Measurements from ENCODE around the gene EPB41L1. TPM values are rescaled to one million over a fixed set of nuclear protein-coding genes. Genes with fewer than 3 reads are reported as not detected.

The EPB41L1 gene
- polyA plus RNA-seq, 3 donors: 0.05 TPM; not detected in 2

- no peaks in the 10 kb centered on the region for H3K9me3 ChIP-seq (replicated peaks in 1 of 2; ENCODE audit: control insufficient read depth in 1 of 2, insufficient read depth in 1 of 2, low read length in 2 of 2)
- H3K4me1 ChIP-seq (ENCODE audit: control insufficient read depth in 1 of 2, insufficient read depth in 2 of 2, low read length in 2 of 2): peaks cover 2 to 4% of the 10 kb centered on the region in 2 donors
- H3K27ac Mint-ChIP-seq: peak overlapping the region in 1 of 7 donors; percentile 55
- H3K4me3 Mint-ChIP-seq: no peak overlapping the region
- WGBS (ENCODE audit: insufficient coverage): 2% methylated on average over 9 of the region's 11 CpGs
- H3K27me3 ChIP-seq (ENCODE audit: control insufficient read depth in 2 of 2, insufficient read depth in 2 of 2, low read length in 2 of 2): no peaks in the 10 kb centered on the region
- H3K4me1 Mint-ChIP-seq: peaks cover 5% of the 10 kb centered on the region
- no peak overlapping the region for H2AFZ ChIP-seq (ENCODE audit: insufficient read depth, low read depth, low read length, poor library complexity, severe bottlenecking)
- no peak overlapping the region for H3K4me2 ChIP-seq (replicated peaks; ENCODE audit: extremely low read depth, low read length, poor library complexity, severe bottlenecking)
- H3K4me3 ChIP-seq (replicated peaks in 1 of 3; ENCODE audit: low read depth in 2 of 3, low read length in 3 of 3): no peak overlapping the region
- H3K79me2 ChIP-seq (ENCODE audit: insufficient read depth, low read length): no peaks in the 10 kb centered on the region
- no peak for TF ChIP-seq CTCF (IDR thresholded peaks at IDR 0.05)
- H3K27me3 Mint-ChIP-seq (ENCODE audit: low read depth in 3 of 3): peaks cover 2 to 16% (median 7%) of the 10 kb centered on the region in 3 donors
- H4K20me1 ChIP-seq (ENCODE audit: insufficient read depth, low read length): no peaks in the 10 kb centered on the region
- H3K9ac ChIP-seq (ENCODE audit: insufficient read depth, low read length, poor library complexity, severe bottlenecking): peak overlapping the region; percentile 4
- H3K36me3 Mint-ChIP-seq: no peaks in the 10 kb centered on the region
- intact Hi-C loops (cut with micrococcal nuclease): no loop called here
- DNase-seq: peak; percentile 25 to 62 (median 26)
- H3K36me3 ChIP-seq (replicated peaks in 1 of 2; ENCODE audit: control insufficient read depth in 1 of 2, insufficient read depth in 2 of 2, low read length in 2 of 2): no peaks in the 10 kb centered on the region
- no peak overlapping the region for H3K27ac ChIP-seq (ENCODE audit: low read depth in 1 of 2, low read length in 2 of 2)
- no peaks in the 10 kb centered on the region for H3K9me3 Mint-ChIP-seq
Observed at GRCh38 chr20:36173451-36173933, 19.0 kb downstream of the EPB41L1 start.

GRCh38 chr20:36175016-36175415 lies 20.5 kb downstream of the EPB41L1 start:
- Histone ChIP-seq H3K9me3 (replicated peaks in 1 of 2; ENCODE audit: control insufficient read depth in 1 of 2, insufficient read depth in 1 of 2, low read length in 2 of 2) (no peaks in the 10 kb centered on the region), H3K9ac (ENCODE audit: insufficient read depth, low read length, poor library complexity, severe bottlenecking) (no peak overlapping the region), H3K27ac (ENCODE audit: low read depth in 1 of 2, low read length in 2 of 2) (no peak overlapping the region), H3K4me3 (replicated peaks in 1 of 3; ENCODE audit: low read depth in 2 of 3, low read length in 3 of 3) (no peak overlapping the region), H3K36me3 (replicated peaks in 1 of 2; ENCODE audit: control insufficient read depth in 1 of 2, insufficient read depth in 2 of 2, low read length in 2 of 2) (no peaks in the 10 kb centered on the region), H3K4me2 (replicated peaks; ENCODE audit: extremely low read depth, low read length, poor library complexity, severe bottlenecking) (no peak overlapping the region), H2AFZ (ENCODE audit: insufficient read depth, low read depth, low read length, poor library complexity, severe bottlenecking) (no peak overlapping the region), H4K20me1 (ENCODE audit: insufficient read depth, low read length) (no peaks in the 10 kb centered on the region), H3K79me2 (ENCODE audit: insufficient read depth, low read length) (no peaks in the 10 kb centered on the region), H3K27me3 (ENCODE audit: control insufficient read depth in 2 of 2, insufficient read depth in 2 of 2, low read length in 2 of 2) (no peaks in the 10 kb centered on the region), H3K4me1 (ENCODE audit: control insufficient read depth in 1 of 2, insufficient read depth in 2 of 2, low read length in 2 of 2) (peaks cover 2 to 4% of the 10 kb centered on the region in 2 donors)
- peaks cover 2 to 19% (median 7%) of the 10 kb centered on the region in 3 donors for H3K27me3 Mint-ChIP-seq (ENCODE audit: low read depth in 3 of 3)
- H3K36me3 Mint-ChIP-seq: no peaks in the 10 kb centered on the region
- no peak for DNase-seq
- no peak for TF ChIP-seq CTCF (IDR thresholded peaks at IDR 0.05)
- no peak overlapping the region for H3K4me3 Mint-ChIP-seq
- no peak overlapping the region for H3K27ac Mint-ChIP-seq
- no CpG with 5 or more reads among the region's 5 CpGs for WGBS (ENCODE audit: insufficient coverage)
- H3K9me3 Mint-ChIP-seq: no peaks in the 10 kb centered on the region
- H3K4me1 Mint-ChIP-seq: peaks cover 5% of the 10 kb centered on the region
- intact Hi-C loops (cut with micrococcal nuclease): no loop called here

Data from CD14-positive monocyte (primary cell).